Stimulated activated CD4-positive, alpha-beta T cell treated with anti-CD3 and anti-CD28 coated beads, TNF-alpha, amount 100 ng/mL, for 4 hours (primary cell): ENCODE measurements around the gene HAGH.

Source experiments
- DNase-seq, 3 experiments: peaks; one replicate each; pipeline ENCODE4 v3.0.0-alpha.2; 2020; ENCODE audit warnings: low read depth in 3 of 3

The HAGH gene

DNA sequence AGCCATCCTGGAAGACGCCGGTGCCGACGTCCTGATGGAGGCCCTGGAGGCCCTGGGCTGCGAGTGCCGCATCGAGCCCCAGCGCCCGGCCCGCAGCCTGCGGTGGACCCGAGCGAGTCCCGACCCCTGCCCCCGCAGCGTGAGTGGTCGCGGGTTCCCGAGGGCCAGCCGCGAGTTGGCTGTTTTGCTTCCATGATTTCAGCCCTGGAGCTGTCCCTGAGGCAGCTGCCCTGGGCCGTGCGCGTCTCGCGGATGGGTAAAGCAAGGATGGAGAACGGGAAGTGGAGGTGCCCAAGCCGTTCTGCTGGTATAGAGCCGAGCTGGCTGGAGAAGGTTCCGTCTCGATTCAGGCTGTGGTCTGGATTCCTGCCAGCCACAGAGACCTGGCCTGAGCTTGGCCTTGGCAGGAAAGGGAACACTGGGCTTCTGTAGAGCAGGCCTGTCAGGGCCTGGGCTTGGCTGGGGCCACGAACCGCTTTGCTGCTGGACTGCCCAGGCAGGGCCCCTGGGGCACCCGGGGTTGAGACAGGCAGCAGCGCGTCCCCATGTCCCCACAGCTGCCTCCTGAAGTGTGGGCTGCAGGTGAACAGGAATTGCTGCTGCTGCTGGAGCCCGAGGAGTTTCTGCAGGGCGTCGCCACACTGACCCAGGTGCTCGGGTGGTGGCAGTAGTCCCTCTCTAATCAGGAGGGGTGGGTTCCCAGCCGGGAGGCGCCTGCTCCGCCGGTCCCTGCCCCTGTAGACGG, 52.8 kb downstream of the HAGH start:
- no peak for DNase-seq

DNA sequence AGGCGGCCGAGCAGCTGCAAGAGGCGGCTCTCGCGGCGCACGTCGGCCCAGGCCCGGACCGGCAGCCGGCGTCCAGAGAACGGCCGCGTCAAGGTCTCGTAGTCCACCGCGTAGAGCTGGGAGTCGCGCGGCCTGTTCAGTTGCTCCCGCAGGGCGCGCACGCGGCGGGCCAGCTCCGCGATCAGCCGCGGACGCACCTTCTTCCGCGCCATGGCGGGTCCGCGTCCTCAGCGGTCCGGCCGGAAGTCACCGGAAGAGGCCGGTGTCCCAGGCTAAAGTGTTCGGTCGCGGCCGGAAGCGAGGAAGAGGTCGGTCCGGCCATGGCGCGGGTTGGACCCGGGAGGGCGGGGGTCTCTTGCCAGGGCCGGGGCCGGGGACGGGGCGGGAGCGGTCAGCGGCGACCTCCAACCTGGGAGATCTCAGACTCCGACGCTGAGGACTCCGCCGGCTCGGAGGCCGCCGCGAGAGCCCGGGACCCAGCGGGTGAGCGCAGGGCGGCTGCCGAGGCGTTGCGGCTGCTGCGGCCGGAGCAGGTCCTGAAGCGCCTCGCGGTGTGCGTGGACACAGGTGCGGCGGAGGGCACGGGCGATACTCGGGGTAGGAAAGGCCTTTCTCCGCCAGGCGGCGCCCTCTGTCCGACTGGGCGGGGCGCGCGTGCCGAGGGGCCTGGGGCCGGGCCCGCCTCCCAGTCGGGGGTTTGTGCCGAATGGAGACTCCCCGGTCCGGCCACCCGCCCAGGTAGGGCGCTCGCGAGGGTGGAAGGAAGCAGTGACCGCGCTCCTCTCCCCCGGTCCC, 53.5 kb downstream of the HAGH start, which contains the start of gene MRPS34:
Gene MRPS34, minus strand, starts transcription at position 227 of the 795 bp plus-strand sequence. Its CDS starts 15 bp downstream, at position 212.
- DNase-seq: peak; percentile 58 to 69 (median 60)

DNA sequence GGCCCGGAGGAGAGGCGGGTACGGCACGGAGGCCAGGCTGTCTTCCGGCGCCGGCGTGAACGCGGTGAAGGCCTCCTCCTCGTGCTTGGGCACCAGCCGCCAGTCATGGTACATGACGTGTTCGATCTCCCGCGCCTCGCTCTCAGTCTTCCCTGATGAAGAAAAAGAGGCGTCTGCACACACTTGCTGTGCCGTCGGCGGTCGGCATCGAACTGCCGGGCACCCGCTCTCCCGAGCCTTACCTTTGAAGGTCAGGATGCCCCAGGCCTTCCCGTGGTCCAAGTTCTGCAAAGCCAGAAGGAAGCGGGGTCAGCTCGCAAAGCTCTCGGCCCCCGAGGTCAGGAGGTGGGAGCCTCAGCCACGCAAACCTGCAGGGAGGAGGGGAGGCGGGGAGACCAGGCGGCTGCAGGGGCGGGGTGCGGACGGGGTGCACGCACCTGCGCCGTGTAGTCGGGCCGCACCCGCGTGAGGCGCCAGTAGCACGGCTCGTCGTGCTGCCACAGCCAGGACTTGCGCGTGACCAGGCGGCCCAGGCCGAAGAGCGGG, 54.2 kb downstream of the HAGH start, which contains the start of gene EME2:
Gene EME2, plus strand, starts transcription at position 449 of the 546 bp plus-strand sequence. CDS start 418 bp downstream, outside the sequence.
- peak in 1 of 3 experiments; percentile 32 for DNase-seq

DNA sequence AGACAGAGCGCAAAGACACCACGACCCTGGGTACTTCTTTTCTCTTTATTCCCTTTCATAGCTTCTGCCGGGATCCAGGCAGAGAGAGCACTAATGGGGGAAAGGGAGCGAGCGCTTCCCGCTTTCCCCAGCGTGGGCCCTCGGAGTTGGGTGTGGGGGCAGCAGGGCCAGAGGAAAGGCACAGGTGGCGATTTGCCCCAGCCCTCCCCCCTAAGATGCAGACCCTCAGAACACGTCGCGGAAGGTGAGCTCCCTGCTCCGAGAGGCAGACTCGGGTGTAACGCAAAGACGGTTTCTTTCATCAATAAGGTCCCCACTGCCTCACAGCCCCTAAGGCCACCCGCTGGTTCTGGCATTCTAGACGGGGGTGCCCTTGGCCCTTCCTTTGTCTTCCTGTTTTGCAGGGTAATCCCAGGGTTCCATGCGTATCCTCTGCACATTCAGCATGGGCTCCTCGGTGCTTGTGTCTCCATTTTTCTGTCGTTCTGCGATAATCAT, 54.7 kb downstream of the HAGH start:
- DNase-seq: peak in 1 of 3 experiments; percentile 23

DNA sequence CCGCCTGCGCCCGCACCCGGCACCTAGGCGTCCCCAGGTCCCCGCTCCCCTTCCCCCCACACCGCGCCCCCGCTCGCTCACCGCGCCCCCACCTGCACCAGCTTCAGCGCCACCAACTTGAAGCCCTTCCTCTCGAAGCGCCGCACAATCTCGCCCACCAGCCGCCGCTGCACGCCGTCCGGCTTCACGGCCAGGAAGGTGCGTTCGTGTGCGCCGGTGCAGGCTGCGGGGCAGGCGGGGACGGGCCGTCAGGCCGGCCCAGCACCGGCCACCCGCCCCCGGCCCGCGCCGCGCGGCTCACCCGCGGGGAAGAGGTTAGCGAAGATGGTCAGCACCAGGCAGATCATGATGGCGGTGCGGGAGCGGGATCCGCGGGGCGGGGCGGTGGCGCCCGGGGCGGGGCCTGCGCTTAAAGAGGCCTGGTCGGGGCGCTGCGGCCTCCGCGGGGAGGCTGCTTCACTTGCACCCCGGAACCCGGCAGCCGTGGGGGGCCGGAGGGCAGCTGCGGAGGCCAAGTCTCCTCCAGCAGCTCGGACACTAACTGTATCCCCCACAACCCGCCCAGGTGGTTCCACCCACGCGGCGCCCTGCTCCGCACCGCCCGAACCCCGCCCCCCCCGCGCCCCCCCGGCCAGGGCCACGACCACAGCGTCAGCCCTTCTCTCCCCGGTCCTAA, 55.3 kb downstream of the HAGH start, which contains the start of gene NME3:
Gene NME3, minus strand, starts transcription at position 356 of the 676 bp plus-strand sequence. Its CDS starts 9 bp downstream, at position 347.
- peak; percentile 51 to 65 (median 61) for DNase-seq

DNA sequence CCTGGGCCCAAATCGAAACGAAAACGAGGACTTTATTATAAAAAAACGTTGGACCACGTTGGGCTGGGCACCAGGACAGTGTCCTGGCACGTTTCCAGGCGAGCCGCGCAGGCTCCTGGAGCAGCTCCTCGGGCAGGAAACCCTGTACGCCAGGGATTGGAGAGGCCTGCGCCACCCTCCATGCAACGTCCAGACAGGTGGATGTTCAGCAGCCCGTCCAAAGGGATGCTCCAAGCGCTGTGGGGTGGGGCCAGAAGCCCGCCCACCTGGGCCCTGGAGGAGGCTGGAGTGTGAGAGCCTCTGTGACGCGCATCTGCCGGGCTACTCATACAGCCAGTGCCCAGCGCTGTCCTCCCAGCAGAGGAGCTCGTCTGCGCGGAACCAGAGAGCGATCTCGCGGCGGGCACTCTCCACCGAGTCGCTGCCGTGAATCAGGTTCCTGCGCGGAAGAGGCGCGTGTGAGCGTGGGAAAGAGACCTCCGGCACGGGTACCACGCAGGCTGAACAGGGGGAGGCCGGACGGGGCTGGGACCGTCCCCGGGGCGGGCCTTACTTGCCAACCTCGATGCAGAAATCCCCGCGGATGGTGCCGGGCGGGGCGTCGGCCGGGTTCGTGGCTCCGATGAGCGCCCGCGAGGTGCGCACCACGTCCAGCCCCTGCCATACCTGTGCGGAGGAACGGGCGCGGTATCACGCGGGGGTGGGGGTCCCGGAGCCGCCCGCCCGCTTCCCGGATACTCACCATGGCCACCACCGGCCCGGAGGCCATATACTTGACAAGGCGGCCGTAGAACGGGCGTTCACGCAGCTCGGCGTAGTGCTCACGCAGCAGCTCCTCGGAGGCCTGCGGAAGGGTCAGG, 56.1 kb downstream of the HAGH start:
- DNase-seq: peak in 1 of 3 experiments; percentile 45

DNA sequence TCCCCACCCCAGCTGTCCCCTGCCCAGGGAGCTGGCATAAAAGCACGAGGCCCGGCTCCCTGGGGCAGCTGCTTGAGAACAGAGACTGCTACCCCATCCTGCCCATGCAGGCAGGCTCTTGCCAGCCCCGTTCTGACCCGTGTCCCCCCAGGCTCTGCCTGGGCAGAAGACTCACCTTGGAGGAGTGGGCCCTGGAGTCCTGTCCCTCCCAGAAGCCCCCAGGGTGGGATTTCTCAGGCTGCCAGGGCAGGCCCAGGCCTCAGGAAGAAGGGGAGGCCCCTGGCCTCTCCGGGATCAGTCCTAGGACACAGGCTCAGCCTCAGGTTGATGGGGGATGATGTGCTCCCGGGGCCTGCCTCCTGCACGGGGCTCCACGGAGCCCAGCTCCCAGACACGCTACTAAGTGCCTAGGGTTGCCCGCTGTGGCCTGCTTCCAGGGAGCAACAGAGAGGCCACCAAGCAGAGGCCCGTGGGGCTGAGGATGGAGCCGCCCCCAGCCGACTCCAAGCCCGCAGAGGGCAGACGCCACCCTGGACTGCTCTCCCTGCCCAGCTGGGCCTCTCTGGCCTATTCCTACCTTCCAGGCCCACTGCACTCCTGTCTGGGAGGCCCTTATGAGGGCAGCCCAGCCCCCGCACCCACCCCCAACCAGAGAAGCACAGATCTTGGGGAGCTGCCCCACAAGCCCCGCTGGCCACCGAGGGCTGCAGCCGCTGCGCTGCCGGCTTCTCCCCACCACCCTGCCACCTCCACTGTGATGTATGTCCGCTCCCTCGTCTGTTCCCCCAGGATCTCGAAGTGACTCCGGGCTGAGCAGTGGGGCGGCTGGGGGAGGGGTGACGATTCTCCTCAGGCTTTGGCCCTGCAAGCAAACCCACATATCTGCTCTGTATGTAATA, 57.0 kb downstream of the HAGH start:
- DNase-seq: no peak

DNA sequence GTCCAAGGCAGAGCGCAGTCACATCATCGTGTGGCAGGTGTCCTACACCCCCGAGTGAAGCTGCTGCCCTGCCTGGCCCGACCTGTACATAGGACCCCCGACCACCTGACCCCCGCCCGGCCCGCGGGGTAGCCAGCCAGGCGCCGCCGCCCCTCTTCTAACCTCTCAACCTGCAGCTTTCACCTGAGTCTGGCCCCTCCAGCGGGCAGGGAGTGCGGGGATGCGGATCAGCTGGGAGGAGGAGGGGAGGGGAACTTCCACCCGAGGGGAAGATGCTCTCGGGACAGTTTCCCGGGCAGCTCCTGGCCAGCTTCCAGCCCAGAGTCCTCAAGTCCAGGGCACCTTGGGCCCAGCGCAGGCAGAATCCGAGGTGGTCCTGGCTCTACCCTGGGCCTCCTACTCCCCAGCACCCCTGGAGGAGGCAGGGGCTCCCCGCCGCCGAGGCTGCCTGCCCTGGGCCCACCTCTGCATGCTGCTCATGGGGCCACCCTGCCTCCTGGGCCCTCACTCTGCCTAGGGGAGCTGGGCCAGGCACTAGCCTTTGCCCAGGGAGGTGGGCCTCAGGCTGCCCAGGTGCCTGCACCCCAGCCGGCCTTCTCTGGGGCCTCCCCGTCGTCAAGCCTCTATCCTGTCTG, 57.7 kb downstream of the HAGH start:
- DNase-seq: no peak

DNA sequence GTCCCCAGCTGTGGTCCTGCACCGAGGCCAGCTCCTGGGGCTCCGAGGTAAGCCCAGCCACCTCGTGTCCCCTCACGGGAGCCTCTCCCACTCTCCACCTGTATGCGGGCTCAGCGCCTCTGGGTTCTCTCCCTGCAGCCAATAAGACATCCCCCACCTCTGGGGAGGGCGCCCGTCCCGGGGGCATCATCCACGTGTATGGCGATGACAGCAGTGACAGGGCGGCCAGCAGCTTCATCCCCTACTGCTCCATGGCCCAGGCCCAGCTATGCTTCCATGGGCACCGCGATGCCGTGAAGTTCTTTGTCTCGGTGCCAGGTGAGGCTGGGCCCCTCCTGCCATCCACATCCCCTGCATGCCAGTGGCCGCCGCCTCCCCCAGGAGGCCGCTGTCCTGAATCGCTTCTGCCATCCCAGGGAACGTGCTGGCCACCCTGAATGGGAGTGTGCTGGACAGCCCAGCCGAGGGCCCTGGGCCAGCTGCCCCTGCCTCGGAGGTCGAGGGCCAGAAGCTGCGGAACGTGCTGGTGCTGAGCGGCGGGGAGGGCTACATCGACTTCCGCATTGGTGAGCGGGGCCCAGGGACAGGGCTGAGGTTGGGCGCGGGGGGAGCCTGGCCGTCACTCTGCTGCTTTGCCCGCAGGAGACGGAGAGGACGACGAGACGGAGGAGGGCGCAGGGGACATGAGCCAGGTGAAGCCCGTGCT, 58.4 kb downstream of the HAGH start:
- no peak for DNase-seq

DNA sequence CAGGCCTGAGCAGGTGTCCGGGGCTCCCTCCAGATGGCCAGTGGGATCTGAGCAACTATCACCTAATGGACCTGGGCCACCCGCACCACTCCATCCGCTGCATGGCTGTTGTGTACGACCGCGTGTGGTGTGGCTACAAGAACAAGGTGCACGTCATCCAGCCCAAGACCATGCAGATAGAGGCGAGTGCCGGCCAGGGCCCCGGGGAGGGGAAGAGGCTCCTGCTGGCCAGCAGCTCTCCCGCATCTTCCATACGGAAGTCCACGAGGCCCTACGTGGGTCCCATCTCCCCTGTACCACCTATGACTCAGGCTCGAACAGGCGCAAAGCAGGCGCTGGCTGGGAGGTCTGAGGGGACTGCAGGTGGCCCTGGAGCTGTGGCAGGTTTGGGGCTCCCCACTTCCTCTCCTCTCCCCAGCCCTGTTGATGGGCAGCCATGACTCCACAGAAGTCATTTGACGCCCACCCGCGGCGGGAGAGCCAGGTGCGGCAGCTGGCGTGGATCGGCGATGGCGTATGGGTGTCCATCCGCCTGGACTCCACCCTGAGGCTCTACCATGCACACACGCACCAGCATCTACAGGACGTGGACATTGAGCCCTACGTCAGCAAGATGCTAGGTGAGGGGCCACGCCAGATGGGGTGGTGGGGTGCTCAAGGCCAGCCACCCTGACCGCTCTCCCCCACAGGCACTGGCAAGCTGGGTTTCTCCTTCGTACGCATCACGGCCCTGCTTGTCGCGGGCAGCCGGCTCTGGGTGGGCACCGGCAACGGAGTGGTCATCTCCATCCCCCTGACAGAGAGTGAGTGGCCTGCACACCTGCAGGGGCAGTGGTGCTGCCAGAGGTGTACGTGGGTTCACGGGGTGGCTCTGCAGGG, 59.3 kb downstream of the HAGH start:
- DNase-seq: no peak

DNA sequence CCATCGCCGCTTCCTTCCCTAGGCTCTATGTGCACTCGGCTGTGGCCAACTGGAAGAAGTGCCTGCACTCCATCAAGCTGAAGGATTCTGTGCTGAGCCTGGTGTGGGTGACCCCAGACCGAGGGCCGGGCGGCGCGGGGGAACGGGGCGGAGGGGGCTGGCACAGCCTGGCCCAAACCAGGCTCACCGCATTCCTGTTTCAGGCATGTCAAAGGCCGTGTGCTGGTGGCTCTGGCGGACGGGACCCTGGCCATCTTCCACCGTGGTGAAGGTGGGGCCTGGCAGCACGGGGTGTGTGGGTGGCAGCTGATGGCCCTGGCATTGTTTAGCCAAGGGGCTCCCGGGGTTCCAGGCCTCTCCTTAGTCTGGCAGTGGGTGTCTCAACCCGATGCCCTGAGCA, 59.9 kb downstream of the HAGH start:
- DNase-seq: no peak

DNA sequence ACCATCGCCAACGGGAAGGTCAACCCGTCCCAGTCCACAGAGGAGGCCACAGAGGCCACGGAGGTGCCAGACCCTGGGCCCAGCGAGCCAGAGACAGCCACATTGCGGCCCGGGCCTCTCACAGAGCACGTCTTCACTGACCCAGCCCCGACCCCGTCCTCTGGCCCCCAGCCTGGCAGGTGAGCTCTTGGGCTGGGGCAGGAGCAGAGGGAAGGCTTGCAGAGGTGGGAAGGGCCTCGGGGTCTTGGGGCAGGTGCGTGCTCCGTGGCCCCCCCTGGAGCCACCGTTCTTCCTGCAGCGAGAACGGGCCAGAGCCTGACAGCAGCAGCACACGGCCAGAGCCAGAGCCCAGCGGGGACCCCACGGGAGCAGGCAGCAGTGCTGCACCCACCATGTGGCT, 60.4 kb downstream of the HAGH start:
- DNase-seq: no peak

DNA sequence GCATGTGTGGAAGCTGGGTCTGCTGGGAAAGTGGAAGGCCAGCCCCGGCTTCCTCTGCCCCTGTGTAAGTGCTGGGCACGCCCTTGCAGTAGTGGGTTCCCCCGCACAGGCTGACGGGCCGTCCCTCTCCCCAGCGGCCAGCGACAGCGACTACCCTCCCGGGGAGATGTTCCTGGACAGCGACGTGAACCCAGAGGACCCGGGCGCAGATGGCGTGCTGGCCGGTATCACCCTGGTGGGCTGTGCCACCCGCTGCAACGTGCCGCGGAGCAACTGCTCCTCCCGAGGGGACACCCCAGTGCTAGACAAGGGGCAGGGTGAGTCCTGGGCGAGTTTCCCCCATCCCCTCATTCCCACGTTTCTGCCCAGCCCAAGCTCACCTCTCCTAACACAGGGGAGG, 60.8 kb downstream of the HAGH start:
- DNase-seq: no peak

DNA sequence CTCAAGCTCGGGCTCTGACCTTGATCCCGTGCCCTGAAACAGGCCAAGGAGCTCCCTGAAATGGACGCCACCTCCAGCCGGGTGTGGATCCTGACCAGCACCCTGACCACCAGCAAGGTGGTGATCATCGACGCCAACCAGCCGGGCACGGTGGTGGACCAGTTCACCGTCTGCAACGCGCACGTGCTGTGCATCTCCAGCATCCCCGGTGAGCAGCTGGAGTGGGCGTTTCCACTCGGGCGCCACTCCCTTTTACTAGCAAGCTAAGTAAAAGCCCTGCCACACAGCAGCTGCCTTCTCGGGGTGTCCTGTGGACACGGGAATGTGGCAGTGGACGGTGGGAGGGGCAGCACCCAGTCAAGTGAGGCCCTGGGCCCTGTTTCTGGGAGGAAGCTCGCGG, 61.7 kb downstream of the HAGH start:
- no peak for DNase-seq

DNA sequence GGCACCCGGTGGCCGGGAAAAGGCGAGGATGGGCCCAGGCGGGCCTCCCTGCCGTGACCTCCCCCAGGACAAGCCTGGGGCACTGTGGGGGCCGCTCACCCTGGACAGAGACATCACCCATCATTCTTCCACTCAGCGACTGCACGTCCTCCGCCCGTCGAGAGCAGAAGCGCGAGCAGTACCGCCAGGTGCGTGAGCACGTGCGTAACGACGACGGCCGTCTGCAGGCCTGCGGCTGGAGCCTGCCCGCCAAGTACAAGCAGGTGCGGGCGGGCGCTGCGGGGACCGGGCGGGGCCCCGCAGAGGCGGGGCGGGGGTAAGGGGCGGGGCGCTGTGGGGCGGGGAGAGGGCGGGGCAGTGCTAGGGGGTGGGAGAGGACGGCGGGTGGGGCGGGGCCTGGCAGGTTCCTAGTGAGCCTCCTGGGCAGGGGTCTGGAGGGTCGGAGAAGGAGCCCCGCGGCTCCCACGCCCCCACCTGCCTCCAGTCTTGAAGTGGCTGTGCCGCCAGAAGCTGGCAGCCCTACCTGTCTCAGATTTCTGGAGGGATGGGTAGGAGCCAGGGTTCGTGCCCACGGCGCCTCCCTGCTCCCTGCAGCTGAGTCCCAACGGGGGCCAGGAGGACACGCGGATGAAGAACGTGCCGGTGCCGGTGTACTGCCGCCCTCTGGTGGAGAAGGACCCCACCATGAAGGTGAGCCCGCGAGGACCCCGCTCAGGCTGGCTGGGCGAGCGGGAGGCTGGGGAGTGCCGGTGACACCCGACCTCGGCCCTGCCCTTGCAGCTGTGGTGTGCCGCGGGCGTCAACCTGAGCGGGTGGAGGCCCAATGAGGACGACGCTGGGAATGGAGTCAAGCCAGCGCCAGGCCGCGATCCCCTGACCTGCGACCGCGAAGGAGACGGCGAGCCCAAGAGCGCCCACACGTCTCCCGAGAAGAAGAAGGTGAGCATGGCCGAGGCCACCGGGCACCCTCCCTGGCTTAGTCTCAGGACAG, 62.8 kb downstream of the HAGH start:
- DNase-seq: no peak

DNA sequence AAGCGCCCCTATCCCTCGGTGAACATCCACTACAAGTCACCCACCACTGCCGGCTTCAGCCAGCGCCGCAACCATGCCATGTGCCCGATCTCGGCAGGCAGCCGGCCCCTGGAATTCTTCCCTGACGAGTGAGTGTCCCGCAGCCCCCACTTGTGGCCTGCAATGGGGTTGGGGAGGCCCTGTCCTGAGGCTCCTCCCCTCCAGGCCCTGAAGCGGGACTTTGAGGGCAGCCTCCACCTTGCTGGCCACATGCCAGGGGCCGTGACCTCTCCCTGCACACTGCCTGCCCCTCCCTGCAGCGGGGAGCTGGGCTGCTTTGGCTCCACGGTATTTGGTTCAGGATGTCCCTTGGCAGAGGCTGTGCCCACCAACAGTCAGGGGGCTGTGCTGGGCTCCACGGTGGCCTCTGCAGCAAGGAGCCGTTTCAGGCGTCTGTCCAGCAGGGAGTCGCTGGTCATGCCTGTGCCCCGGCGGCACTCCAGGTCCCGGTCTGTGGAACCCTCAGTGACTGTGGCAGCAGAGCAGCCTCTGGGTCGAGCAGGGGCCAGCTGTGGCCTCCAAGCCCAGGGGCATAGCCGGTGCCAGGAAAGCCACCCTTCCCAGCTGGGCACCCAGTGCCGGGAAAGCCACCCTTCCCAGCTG, 63.6 kb downstream of the HAGH start:
- no peak for DNase-seq
